ENCODE data around the gene KRTAP5-2.
"Not testable (repeated sequence)": the region's sequence is repeated elsewhere in the genome, so short reads cannot be mapped to it uniquely, and the experiment has no call there.

The KRTAP5-2 gene, protein sequence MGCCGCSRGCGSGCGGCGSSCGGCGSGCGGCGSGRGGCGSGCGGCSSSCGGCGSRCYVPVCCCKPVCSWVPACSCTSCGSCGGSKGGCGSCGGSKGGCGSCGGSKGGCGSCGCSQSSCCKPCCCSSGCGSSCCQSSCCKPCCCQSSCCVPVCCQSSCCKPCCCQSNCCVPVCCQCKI

DNA sequence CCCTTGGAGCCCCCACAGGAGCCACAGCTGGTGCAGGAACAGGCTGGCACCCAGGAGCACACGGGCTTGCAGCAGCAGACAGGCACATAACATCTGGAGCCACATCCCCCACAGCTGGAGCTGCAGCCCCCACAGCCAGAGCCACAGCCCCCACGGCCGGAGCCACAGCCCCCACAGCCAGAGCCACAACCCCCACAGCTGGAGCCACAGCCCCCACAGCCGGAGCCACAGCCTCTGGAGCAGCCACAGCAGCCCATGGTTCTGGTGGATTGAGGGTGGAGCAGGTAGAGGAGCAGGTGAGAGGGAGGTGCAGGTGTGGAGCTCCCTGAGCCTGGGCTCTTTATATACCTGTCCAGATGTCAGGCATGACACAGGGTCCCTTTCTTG, at the start of gene KRTAP5-2:
TSS of gene KRTAP5-2 (minus strand) at position 301 of the 387 bp plus-strand sequence. CDS start at position 257, 44 bp downstream.
- in situ Hi-C loops (cut with HindIII; ENCODE audit: low pct_ligation_motif_present, low pct_unique_long_range_greater_than_20kb, low sequenced_read_pairs): no loop called here
- no peak for DNase-seq

- DNase-seq; in situ Hi-C loops (cut with HindIII; ENCODE audit: low pct_ligation_motif_present, low pct_unique_long_range_greater_than_20kb, low sequenced_read_pairs): not testable (repeated sequence)
These were observed 48.4 kb upstream of the KRTAP5-2 start for GRCh38 chr11:1646540-1646939.

- in situ Hi-C loops (cut with HindIII; ENCODE audit: low pct_ligation_motif_present, low pct_unique_long_range_greater_than_20kb, low sequenced_read_pairs): no loop called here
- DNase-seq: no peak
These were observed 47.3 kb upstream of the KRTAP5-2 start for GRCh38 chr11:1645357-1645821.

- DNase-seq: no peak
- in situ Hi-C loops (cut with HindIII; ENCODE audit: low pct_ligation_motif_present, low pct_unique_long_range_greater_than_20kb, low sequenced_read_pairs): no loop called here
These were observed 46.7 kb upstream of the KRTAP5-2 start for GRCh38 chr11:1644601-1645356.

DNA sequence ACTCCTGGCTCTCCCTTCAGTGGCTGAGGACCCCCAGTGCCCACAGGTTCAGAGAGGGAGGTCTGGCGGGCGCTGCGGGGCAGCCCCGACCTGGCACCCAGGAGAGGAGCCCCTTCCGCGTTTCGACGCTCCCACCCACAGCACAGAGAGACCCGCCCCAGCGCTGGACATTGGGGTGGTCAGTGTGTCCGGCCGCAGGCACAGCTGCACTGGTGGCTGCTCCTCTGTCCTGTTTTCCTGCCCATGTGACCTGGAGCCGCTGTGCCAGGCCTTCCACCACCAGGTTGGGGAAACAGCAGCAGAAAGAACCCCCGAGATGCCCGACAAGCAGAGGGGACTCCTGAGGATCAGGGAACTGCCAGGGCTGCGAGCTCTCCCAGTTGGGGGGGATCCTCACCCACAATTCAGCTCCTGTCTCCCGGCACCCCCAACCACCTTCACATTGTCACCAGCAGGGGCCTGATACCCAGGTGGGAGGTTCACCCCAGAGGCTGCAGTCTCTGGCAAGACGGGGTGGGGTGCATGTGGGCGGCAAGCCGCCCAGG, 45.1 kb upstream of the KRTAP5-2 start:
- DNase-seq: no peak
- in situ Hi-C loops (cut with HindIII; ENCODE audit: low pct_ligation_motif_present, low pct_unique_long_range_greater_than_20kb, low sequenced_read_pairs): no loop called here

- in situ Hi-C loops (cut with HindIII; ENCODE audit: low pct_ligation_motif_present, low pct_unique_long_range_greater_than_20kb, low sequenced_read_pairs): no loop called here
- DNase-seq: no peak
These were observed 44.4 kb upstream of the KRTAP5-2 start for GRCh38 chr11:1642288-1643145.

- in situ Hi-C loops (cut with HindIII; ENCODE audit: low pct_ligation_motif_present, low pct_unique_long_range_greater_than_20kb, low sequenced_read_pairs): no loop called here
- DNase-seq: no peak
These were observed 43.0 kb upstream of the KRTAP5-2 start for GRCh38 chr11:1641096-1641495.

- in situ Hi-C loops (cut with HindIII; ENCODE audit: low pct_ligation_motif_present, low pct_unique_long_range_greater_than_20kb, low sequenced_read_pairs): no loop called here
- DNase-seq: peak; percentile 30
These were observed 42.2 kb upstream of the KRTAP5-2 start for GRCh38 chr11:1640076-1640946.

GRCh38 chr11:1639666-1640065, 41.6 kb upstream of the KRTAP5-2 start:
- in situ Hi-C loops (cut with HindIII; ENCODE audit: low pct_ligation_motif_present, low pct_unique_long_range_greater_than_20kb, low sequenced_read_pairs): no loop called here
- no peak for DNase-seq

GRCh38 chr11:1639102-1639620, 41.1 kb upstream of the KRTAP5-2 start:
- in situ Hi-C loops (cut with HindIII; ENCODE audit: low pct_ligation_motif_present, low pct_unique_long_range_greater_than_20kb, low sequenced_read_pairs): no loop called here
- no peak for DNase-seq

DNA sequence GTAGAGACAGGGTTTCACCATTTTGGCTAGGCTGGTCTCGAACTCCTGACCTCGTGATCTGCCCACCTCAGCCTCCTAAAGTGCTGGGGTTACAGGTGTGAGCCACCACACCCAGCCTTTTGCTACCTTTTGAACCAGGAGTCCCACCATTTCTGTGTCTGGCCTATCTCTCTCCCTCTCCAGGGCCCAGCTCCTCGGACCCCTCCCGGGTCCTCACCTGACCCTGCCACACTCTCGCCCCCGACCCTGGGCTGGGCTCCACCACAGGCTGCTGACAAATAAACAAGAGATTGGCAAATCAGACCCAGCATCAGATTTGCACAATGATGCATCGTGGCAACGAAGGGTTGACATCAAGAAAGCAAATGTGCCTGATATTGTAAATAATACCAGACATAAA, 40.2 kb upstream of the KRTAP5-2 start:
- in situ Hi-C loops (cut with HindIII; ENCODE audit: low pct_ligation_motif_present, low pct_unique_long_range_greater_than_20kb, low sequenced_read_pairs): no loop called here
- DNase-seq: no peak

DNA sequence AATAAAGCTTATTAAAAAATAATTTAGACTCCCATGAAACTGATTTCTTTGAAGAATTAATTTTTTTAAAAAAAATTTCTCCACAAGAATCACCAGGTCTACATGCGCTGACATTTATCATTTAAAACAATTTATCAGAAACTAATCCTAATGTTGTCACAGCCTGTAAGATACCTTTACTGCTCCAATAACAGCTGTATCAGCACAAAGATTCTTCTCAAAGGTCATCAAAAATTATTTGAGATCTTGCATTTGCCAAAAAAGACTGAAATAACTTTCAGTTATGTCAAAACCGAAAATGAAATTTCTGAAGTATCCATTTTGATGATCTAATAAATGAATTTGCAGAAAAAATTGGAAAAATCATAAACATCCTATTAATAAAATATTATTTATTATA, 39.5 kb upstream of the KRTAP5-2 start:
- DNase-seq: no peak
- in situ Hi-C loops (cut with HindIII; ENCODE audit: low pct_ligation_motif_present, low pct_unique_long_range_greater_than_20kb, low sequenced_read_pairs): no loop called here

- in situ Hi-C loops (cut with HindIII; ENCODE audit: low pct_ligation_motif_present, low pct_unique_long_range_greater_than_20kb, low sequenced_read_pairs): no loop called here
- no peak for DNase-seq
These were observed 38.3 kb upstream of the KRTAP5-2 start for GRCh38 chr11:1636291-1636950.

DNA sequence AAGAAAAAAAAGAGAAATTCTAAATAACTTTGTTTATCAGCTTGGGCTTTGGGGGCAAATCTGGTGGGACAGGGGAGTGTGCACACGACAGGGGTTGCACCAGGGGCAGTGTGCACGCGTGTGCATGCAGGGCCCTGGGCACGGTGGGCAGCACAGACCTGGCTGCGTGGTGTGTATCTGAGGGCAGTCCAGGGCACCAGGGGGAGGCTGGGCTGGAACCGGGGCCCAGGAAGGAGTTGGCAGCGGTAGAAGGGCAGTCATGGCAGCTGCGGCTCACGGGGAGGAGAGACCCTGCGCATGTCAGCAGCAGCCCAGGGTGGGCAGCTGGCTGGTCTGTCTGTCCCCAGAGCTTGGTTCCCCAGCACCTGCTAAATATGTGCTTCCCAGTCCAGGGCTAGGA, 35.8 kb upstream of the KRTAP5-2 start:
- no peak for DNase-seq
- in situ Hi-C loops (cut with HindIII; ENCODE audit: low pct_ligation_motif_present, low pct_unique_long_range_greater_than_20kb, low sequenced_read_pairs): no loop called here

DNA sequence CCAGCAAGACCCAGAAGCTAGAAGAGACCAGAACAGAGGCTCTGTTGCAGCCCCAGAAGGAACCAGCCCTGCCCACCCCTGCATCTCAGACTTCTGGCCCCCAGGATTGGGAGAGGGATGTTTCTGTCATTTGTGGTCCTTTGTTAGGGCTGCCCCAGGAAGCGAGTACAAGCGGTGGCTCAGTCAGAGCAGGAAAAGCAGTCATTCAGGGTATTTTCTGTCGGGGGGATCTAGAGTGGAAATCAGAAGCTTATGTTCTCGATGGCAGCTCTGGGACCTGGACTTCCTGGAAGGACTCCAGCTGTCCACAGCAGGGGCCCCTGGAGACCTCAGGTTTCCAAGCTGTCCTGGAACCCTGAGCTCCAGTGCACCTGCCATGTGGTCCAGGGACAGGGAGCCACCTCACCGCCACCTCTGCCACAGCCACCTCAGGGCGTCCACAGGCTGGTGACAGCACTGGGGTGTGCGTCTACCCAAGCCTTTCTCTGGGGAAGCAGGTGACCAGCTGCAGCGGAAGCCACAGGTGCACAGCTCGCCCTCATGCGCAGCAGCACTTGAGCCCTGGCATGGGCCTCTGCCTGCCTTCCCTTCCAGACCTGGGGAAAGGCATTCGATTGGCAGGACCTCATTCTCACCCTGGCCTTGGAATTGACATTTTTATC, 34.1 kb upstream of the KRTAP5-2 start:
- in situ Hi-C loops (cut with HindIII; ENCODE audit: low pct_ligation_motif_present, low pct_unique_long_range_greater_than_20kb, low sequenced_read_pairs): no loop called here
- no peak for DNase-seq

DNA sequence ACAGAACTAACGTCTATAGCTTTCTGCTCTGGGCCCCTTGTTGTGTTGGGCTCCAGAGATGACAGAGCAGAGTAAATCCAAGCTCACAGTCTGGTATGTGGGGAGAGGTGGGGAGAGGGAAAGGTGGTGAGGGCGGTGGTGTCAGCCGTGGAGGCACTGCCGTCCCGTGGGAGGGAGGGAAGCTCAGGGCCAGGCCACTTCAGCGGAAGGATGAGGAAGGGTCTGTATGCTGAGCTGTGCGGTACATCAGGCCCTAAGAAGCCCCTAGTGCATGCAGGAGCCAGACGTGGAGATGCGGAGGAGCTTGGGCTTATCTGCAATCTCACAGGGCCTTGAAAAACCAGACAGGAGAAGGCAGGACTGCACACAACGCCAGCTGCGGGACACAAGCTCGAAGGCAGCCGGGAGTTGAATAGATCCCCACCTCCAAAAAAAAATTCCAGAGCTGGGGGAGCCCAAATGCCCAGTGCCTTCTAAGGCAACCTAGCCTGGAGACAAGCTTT, 33.0 kb upstream of the KRTAP5-2 start:
- in situ Hi-C loops (cut with HindIII; ENCODE audit: low pct_ligation_motif_present, low pct_unique_long_range_greater_than_20kb, low sequenced_read_pairs): no loop called here
- DNase-seq: no peak

DNA sequence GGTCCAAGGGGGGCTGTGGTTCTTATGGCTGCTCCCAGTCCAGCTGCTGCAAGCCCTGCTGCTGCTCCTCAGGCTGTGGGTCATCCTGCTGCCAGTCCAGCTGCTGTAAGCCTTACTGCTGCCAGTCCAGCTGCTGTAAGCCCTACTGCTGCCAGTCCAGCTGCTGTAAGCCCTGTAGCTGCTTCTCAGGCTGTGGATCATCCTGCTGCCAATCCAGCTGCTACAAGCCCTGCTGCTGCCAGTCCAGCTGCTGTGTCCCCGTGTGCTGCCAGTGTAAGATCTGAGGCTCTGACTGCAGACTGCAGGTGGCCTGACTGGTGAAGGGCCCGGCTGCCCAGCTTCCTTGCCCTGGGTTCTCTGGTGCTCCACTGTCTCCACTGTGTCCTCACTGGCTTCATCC, 32.2 kb upstream of the KRTAP5-2 start:
- in situ Hi-C loops (cut with HindIII; ENCODE audit: low pct_ligation_motif_present, low pct_unique_long_range_greater_than_20kb, low sequenced_read_pairs): no loop called here
- DNase-seq: no peak

Measured in ACHN (cell line).